Erythroblast (primary cell): ENCODE results near the gene SIGLEC7.

Experiments used
- GATA1 ChIP-seq: IDR thresholded peaks from 2 replicates; pipeline ENCODE4 v1.6.1; 2011; ENCODE audit warnings: low read depth, mild to moderate bottlenecking, control low read depth, low read length, moderate library complexity
- POLR2A ChIP-seq: IDR thresholded peaks from 2 replicates; pipeline ENCODE4 v1.6.1; 2011; ENCODE audit warnings: mild to moderate bottlenecking, low read length

GRCh38 chr19:51145916-51146493 lies 3.9 kb downstream of the SIGLEC7 start:
- TF ChIP-seq POLR2A (no peak), GATA1 (no peak)
